Stimulated activated CD4-positive, alpha-beta T cell treated with anti-CD3 and anti-CD28 coated beads, Interleukin-15, amount 100 ng/mL, for 24 hours (primary cell): ENCODE data around the gene AJUBA.
"Not testable (repeated sequence)": the region's sequence is repeated elsewhere in the genome, so short reads cannot be mapped to it uniquely, and the experiment has no call there.

Experiments
- DNase-seq: peaks from one replicate; pipeline ENCODE4 v3.0.0-alpha.2; 2020

The AJUBA gene

DNA sequence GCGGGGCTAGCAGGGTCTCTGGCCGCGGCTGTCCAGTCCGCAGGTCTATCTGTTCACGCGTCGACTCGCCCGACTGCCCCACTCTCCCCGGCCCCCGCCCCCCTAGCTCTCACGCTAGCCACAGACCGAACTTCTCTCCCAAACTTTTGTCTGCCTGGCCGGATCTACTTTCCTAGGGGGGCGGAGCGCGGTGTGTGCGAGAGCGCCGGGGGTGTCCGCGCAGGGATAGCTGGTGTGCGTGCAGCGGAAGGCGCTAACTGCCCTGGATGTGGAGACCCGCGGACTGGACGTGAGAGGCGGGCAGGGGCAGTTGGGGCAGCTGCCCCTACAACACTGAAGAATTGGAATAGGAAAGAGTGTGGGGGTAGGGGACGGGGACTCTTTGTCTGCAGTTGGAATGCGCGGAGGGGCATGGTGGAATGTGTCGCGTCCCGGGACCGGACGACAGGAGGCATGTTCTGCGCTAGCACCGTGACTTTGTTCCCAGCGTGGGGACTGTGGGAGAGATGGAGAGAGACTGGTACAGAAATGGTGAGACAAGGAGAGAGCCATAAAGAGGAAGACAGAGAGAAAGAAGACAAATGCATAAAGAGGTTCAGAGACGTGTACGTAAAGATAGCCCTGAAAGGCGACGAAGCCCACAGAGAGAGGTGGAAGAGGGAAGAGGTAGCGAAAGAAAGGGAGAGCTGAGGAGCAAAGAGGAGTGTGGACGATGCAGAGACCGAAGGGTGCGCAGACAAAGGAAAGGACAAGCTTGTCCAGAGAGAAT is at the start of gene AJUBA:
Gene AJUBA (minus strand): TSS at position 75 of the 769 bp plus-strand sequence. CDS start 285 bp downstream, outside the sequence.
- peak; percentile 89 for DNase-seq

DNA sequence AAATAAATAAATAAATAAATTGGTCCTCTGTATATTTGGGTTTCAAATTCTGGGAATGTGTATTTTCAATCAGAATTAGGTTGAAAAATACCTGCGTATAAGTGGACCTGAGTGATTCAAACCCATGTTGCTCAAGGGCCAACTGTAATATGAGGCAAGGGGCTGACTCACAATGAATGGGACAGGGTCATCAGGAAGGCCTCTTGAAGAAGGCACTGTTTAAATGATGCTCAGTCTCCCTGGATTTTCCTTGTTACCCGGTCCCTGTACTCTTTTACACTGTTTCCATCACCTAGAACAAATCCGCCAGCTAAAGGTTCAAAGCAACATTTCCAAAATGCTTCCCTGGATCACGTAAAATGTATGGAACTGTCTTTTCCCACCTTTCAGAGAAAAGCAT is 48.6 kb upstream of the AJUBA start:
- no peak for DNase-seq

DNA sequence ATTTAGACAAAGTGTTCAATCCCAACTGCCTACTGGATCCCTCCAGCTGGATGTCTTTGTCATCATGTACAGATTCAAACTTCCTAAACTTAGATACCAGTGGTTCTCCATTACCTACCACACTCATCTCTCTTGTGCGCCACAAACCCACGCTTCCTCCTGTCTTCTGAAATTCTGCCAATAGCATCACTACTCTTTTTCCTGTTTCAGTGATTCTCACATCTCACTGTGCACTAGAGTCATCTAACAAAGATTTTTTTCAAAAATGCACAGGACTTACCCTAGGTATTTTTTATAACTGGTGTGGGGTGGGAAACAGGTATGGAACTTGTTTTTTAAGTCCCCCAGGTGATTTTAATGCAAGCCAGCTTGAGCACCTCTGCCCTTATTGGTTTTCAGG is 46.4 kb upstream of the AJUBA start:
- peak; percentile 33 for DNase-seq

DNA sequence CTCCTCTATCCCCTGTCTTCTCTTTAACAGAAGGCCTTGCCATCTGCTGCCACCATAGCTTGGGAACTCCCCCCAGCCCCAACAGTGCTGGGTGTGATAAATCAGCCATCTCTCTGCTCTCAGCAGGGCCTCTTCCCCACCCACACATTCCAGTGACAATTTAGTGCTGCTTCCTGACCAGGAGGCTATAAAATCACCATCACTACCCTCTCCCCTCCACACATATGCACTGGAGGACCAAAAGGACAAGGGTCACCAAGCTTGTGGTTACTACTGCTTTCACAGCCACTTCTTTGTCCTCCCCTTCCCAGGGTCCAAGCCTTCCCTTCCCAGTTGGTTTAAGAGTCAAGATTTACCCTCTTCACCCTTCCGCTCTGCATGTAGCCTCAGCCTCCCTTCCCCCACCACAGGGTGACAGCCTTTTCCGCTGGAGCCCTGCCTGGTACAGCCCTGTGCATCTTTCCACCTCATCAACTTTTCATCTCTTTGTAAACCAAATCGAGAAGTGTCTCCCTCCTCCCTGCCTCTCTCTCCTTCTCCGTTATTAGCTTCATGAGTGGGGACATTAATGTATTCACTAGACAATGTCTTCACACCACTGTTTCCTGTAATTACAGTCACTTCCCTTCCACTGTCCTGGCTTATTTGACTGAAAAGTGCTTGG is 42.9 kb upstream of the AJUBA start:
- DNase-seq = peak; percentile 40

DNA sequence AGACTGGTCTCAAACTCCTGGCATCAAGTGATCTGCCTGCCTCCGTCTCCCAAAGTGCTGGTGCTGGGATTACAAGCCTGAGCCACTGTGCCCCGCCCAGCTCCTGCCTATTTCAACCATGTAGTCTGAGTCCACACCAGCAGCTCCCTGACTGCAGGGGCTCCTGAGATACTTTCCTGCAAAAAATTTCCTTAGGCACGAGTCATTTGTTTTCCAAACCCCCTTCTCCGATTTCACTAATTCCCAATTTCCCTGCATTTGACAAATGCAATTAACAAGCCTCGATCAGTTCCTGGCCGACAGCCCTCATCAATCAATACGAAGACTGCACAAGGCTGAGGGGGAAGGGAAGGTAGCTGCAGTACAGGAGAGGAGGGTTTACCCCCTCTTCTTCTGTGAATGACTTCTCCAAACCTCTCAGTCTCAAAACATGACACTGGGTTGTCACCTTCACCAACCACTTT is 42.3 kb upstream of the AJUBA start:
- no peak for DNase-seq

DNA sequence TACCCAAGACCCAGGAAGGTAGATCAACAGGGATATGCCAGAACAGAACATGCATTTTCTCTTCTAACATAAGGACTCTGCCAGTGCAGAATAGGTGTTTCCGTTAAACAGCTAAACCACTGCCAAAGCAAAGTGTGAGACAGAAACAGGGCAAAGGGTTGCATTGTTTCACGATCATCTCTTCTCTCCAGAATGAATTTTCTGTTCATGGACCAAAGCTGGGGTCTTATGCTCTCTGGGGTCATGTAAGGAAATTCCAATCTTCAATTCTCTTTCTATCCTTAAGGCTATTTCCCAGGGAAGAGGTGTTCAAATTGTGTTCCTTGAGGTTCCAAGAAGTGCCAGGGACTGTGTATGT is 41.4 kb upstream of the AJUBA start:
- DNase-seq = no peak

DNA sequence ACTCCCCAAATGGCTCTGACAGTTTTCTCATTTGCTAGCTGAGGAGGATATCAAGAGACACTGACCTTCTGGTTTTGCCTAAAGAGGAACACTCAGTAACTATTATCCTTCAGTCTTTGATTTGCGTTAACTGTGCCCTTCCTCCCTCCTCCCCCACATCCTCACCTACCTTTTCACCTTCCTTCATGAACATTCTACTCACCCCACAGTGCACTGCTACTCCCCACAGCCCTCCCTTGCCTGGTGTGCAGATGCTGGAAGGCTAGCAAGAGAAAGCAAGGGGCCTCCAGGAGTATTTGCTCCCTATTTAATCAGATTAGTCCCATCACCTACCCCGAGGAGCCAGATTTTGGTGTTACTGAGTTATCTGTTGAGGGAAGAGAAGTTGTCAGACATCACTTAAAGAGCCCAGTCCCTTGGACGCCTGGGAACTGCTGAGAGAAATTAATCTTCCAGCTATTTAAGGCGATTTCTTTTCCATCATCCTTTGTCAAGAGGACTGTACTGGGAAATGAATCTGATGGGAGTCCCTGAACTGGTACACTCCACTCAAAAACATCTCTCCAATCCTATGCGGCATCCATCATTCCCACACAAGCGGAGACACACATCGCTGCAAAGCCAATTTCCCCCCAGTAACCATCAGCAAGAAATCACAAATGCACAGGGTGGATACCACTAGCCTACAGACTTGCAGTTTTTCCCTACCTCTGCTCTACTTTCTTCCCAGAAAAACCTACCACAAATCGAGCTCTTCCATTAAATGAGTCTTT is 40.9 kb upstream of the AJUBA start:
- no peak for DNase-seq

DNA sequence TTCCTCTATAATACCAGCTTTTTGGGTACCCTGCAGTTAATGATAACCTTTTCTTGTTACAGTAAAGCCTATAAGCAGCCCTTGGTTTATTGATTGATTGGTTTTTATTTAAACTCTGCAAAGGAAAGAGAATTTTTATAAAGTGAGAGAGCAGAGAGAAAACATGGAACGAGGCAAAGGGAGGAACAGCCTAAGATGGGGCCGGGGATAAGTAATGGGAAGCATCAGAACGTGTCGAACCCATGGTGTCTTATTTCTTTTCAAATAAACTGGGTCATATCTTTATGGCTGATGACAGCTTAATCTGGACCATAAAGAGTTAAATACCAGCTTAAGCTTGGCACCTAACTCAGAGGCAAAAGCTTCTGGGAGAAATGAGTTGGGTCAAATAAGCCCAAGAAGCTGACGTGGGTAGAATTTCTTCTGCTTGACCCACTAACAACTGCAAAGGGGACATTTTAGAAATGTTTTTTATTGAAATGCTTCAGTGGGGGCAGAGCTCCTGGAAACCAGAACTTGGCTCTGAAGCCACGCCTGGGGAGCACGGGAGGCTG is 39.6 kb upstream of the AJUBA start:
- no peak for DNase-seq

DNA sequence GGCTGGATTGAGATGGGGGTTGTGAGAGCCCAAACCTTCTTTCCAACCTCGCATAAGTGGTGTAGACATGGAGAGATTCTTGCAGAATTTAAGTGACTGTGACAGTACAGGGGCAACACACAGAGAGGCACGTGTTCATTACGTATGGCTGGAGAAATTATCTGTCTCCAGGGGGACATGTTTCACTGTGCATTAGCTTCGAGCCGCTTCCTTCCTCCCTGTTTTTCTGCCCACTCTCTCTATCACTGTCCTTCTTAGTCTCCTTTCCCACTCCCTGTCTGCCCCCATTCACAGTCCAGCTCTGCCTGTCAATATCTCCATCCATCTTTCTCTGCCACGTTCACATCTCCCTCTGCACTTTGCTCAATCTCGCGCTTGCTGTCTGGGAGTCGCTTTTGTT is 39.1 kb upstream of the AJUBA start:
- DNase-seq = no peak

DNA sequence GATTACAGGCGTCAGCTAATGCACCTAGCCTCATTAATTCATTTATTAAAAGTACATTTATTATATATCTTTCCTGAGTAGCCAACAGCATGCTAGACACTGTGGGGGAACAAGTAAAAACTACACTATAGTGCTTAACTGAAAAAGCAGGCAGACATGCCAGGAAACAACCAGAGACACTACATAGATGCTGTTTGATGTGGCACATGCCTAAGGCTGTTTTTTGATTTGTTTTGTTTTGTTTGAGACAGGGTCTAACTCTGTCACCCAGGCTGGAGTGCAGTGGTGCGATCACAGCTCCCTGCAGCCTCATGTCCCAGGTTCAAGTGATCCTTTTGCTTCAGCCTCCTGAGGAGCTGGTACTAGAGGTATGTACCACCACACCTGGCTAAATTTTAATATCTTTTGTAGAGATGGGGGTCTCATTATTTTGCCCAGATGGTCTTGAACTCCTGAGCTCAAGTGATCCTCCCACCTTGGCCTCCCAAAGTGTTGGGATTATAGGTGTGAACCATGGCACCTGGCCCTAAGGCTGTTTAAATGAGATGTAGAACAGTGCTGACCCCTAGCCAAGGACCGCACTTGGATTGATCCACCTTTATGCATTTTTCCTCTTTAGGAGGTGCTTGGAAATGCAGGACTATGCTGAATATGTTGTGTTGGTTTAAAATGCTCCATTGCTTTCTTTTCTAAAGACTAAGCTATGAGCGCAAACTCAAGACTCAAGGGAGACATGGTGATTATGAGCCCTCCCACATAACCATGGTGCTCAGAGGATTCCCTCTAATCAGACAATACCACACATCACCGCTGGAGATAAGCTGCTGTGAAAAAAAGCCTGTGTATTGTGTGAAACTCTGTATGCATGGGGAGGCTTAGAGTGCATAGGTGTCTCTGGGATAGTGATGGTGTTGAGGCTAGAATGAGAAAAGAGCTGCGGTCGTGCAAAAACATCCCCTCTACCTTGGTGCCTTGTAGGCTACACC is 38.1 kb upstream of the AJUBA start:
- no peak for DNase-seq

DNA sequence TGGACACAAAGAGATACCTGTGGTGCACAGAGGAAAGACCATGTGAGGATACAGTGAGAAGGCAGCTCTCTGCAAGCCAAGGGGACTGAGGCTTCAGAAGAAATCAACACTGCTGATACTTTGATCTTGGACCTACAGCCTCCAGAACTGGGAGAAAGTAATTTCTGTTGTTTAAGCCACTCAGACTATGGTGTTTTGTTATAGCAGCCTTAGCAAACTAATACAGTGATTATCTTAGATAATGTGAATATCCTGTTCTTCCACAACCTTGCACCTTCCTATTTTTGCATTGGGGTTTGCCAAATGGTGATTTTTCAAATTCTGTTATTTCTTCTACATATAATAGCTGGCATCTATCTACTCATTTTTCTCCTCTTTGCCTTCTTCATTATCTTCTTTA is 35.8 kb upstream of the AJUBA start:
- no peak for DNase-seq

DNA sequence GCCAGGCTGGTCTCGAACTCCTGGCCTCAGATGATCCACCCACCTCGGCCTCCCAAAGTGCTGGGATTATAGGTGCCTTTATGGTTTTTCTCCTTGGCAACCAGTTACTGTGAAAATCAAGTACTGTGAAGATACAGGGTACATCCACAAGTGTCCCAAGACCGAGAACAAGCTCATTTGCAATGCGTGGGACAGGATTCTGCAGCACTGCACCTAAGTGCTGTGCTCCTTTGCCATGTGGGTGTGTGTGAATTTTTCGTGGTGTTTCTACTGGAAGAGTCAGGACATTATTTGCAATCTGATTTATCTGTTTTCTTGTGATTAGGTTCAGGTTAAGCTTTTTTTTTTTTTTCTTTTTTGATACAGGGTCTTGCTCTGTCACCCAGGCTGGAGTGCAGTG is 34.7 kb upstream of the AJUBA start:
- no peak for DNase-seq

DNA sequence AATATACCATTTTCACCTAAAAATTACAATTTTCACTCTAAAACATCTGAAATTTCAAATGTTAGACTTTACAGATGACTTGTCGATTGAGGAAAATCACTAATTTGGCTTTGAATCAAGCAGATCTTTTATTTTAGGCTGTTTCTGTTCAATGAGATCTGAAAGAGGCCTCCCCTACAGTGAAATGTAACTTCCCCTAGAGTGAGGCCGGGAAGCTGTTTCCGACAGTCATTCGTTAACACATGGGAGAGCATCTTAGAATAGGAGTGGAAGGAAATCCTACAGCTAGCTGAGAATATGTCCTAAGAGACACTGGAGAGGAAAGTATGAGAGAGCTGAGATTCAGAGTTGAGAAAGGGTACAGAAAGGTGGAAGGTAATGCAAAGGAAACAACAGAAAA is 33.3 kb upstream of the AJUBA start:
- no peak for DNase-seq

DNA sequence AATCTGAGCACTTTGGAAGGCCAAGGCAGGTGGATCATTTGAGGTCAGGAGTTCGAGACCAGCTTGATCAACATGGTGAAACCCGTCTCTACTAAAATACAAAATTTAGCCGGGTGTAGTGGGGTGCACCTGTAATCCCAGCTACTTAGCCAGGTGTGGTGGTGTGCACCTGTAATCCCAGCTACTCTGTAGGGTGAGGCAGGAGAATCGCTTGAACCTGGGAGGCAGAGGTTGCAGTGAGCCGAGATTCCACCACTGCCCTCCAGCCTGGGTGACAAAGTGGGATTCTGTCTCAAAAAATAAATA is 31.4 kb upstream of the AJUBA start:
- DNase-seq = not testable (repeated sequence)

DNA sequence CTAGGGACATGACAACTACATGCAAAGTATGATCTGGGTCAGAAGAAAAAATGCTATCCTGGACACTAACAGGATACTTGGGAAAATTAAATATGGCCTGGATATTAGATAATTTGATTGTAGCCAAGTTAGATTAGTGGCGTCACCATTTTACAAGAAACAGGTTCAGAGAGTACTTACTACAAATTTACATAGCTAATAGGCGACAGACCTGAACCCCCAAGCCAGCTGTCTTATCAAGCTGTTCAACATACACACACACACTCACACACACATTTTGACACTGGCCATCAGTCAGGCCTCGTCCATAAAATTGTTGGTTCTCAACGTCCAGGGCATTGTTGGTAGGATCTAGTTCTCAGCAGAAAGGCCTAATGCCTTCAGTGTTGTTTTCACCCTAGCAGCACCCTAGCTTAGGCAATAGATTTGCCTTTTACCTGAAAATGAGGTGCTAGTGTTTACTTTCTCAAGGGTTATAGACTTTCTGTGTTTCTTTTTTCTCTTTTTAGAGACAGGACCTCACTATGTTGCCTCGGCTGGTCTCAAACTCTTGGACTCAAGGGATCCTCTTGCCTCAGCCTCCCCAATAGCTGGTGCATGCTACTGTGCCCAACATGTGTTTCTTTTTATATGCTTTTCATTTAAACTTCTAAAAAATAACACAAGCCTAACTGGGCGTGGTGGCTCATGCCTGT is 30.9 kb upstream of the AJUBA start:
- no peak for DNase-seq

DNA sequence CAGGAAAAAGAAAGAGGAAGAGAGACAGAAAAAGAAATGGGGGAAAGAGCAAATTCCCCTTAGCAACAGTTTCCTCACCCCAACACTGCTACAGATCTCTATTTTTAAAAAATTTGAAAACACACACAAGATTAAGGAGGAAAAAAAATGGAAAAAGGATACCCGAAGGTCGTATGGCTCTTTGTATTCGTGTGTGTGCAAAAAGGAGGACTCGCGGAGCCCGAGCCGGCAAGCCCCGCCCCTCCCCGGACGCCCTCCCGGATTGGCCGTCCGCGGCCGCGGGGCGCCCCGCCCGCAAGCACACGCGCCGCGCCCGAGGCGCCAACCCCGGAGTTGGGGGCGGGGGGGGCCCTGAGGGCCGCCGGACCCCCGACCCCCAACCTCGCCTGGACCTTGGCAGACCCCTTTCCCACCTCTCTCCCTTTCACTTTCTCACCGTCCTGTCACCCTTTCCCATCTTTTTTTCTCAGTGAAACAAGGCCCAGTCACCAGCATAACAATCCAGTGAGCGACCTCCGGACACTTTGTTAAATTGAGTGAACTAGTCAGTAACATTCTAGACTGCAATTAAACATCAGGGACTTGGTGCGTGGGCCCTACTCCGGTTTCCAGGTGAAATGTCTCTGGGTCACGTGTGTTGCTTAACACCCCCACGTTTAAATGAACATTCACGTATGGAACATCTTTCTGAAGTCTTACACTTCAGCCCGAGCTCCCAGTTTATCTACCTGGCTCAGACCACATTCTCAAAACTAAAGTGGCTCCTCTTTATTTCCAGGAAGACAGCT is 27.8 kb upstream of the AJUBA start, which contains the start of gene C14orf93:
Gene C14orf93 (minus strand): TSS at position 205 of the 788 bp plus-strand sequence. CDS start 11,120 bp downstream, outside the sequence.
- peak; percentile 92 for DNase-seq

DNA sequence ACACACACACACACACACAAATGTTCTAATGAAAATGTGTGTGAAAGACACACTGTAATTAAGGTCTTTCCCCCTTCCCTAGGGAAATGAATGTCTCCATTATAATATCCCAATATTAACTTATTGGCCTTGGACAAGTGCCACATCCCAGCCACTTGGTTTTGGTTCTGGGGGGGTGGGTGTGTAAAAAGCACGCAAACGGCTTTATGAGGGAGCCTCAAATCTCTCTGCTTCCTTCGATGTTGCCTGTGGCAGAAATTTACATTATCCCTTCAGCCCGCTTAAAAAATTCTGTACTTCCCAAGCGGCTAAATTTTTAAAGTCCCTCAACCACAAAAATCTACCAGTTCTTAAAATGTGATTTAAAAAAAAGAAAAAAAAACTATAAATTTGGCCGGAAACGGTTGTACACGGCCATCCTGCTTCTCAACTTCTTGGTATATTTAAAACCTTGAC is 27.2 kb upstream of the AJUBA start:
- DNase-seq = no peak

DNA sequence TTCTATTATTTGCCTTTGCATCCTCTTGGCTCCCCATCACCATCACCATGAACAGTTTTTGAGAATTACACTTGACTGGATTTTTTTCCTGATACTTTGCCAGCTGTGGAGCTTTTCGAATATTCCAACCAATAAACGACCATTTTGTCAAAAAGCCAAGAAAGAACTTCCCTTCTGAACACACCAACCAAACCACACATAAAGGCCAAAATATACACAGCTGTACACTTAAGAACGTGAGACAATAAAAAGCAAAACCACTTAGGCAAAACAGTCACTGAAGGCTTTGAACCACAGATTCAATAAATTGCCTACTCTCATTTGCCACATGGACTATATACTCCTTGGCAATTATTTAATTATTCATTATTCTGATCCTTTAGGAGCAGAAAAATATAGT is 26.5 kb upstream of the AJUBA start:
- no peak for DNase-seq

DNA sequence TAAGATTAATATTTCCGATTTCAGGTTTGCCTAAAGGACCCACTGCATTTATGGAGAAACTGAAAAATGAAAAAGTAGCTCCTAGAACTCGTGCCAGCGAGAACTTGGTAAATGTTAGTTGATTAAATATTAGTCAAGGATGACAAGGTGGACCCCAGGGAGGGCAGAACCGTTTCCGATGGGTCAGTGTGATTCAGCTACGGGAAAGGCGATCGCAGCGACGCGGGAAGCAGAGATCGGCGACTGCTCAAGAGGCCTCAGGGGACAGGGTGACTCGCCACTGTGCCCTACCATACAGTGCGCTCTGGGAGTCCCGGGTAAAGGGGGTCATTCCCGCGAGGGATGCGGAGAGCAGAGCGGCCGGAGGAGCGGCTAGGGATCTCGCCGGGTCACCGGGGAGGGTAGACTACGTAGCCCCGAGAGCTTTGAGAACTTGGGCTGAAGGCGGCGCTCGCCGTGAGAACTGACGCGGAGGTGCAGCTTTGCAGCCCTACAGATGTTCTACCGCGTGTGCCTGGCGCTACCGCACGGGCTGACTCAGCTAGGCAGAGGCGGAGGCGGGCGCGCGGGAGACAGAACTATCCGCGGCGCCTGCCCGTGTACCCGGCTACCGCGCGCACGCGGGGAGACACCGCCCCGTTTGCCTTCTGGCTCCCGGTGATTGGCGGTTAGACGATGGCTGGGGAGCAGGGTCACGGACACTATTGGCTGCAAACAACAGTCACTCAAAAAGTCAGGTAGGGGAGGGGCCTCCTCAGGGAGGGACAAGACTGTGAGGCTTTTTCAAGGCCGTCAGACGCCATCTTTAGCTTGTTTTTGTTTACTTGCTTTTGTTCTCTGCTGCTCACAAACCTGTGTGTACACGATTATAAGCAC is 24.4 kb upstream of the AJUBA start:
- DNase-seq = peak; percentile 98

DNA sequence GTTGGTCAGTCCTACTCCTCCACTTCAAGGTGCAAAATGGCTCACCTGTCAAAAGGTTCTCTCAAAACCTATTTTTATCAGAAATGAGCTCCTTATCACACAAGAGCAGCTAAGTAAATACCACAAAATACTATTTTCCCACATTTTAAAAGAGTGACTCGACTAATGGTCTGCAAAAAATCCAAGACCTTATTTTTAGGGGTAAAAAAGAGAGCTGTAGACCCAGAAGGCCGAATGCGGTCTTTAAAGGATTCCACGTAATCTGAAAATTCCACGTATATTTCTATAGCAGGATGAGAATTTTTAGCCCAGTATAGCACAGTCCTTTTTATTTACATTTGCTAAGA is 23.8 kb upstream of the AJUBA start:
- DNase-seq = no peak
